Measurements from ENCODE around the gene SPAG8.

The SPAG8 gene

GRCh38 chr9:35836595-35836994 is 24.5 kb upstream of the SPAG8 start:
- no peak for DNase-seq (ENCODE audit: low read depth)

- no peak for DNase-seq (ENCODE audit: low read depth)
Measured at GRCh38 chr9:35835766-35836165, 23.7 kb upstream of the SPAG8 start.

GRCh38 chr9:35835216-35835632 is 23.2 kb upstream of the SPAG8 start:
- DNase-seq (ENCODE audit: low read depth) = no peak

DNA sequence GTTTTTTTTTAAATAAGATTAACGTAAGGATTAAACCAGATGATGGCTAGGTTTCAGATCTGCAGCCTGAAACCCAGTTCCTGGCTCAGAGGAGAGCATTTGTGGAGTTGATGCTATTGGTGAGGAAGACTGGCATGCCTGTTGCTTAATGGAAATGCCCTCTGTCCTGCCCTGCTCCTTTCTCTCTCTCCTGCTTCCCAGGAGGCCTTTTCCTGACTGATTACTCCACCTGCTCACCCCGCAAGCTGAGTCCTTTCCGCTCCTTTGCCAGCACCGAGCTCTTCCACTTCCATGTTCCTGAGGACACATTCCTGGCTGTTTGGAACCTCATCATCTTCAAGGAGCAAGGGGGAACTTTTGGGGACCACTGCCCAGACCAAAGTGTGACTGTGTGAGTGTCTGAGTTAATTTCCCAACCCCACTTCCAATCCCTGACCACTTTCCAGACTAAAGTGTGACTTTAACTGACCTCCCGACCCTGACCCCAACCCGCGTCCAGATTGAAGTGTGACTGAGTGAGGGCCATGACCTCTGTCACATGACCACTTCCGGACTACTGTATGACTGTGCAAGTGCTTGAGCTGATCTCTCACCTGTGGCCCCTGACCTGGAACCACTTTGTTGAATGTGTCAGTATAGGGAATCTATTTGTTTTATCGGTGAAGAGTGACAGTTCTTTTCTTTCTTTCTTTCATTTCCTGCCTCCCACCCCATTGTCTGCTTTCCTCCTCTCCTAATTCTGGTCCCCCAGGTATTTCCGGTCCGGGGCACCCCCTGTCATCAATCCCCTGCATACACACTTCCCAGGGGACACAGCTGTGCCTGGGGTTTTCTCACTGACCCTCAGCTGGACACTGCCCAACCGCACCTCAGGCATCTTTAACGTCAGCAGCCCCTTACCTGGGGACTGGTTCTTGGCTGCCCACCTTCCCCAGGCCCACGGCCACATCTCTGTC is 22.5 kb upstream of the SPAG8 start:
- DNase-seq (ENCODE audit: low read depth) = no peak

DNA sequence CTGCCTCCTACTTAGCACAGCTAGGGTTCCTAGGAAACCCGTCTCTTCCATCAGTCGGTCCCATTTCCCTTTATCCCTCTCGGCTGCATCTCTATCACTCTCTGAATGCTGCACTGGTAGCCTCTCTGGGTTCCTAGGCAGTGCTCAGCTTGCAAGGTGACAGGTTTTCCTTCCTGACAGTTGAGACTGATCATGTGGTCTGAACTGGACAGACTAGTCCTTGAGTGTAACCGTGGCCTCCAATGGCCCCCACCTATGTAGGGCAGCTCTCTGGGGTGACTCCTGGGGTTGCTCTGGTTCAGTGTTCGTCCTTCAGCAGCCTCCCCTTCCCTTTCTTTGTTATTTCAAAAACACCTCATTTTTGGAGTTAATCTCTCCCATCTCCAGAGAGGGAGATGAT is 20.8 kb upstream of the SPAG8 start:
- no peak for DNase-seq (ENCODE audit: low read depth)

DNA sequence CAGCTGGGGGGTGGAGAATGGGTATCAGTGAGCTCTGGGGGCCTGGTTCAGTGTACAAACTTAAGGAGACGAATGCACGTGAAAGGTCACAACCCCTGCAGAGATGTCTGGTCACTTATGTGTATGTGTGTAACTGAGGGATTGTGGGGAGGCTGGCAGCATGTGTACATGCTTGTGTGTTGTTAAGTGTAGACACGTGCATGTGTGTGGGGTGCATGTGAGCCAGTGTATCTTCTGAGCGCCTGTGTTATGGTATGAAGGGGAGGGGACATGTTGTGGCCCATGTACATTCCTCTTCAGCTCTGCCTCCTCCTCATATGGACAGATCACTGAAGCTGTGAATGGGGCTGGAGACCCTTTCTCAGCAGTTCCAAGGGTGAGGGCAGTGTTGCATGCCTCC is 19.0 kb upstream of the SPAG8 start:
- no peak for DNase-seq (ENCODE audit: low read depth)

DNA sequence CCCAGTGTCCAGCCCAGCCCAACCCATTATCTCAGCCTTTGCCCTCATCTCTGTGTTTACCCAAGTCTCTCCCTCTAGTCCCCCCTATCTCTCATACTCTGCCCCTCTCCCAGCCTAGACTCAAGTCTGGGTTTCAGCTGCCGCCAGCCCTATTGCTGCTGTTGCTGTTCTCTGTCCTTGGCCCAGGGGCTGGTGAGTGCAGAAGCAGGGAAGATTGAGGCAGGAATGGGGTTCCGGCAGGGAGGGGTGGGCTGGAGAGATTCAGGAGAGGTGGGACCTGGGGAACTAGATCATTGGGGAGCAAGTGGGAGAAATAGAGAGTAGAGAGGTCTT is 17.7 kb upstream of the SPAG8 start:
- no peak for DNase-seq (ENCODE audit: low read depth)

DNA sequence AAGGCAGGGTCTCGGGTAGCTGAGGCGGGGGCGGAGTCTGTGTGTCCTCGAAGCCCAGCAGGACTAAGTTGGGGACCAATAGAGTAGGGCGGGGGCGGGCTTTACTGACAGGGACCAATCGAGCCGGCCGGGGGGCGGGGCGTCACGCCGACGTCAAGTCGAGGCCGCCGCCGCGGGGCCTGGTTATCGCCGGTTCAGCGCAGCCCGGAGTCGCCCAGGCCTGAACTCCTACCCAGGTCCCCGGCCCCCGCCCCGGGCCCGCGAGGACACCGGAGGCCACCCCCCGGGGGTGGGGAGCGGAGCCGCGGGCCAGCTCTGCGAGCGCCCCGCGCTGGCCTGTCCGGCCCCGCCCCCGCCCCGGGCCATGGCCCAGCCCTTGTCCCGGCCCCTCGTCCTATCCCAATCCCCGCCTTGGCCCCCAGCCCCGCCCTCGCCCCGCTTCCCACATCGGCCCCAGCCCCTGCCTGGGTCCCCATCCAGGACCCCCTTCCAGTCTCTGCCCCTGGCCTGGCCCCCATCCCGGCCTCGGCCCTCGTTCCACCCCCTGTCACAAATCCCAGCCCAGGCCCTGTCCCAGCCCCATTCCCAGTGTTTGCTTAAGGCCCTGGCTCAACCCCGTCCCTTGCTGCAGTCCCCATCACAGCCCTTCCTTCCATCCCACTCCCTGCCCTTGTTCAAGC is 17.2 kb upstream of the SPAG8 start, which contains the start of gene TMEM8B:
Gene TMEM8B, plus strand, starts transcription at position 145 of the 680 bp plus-strand sequence. Its CDS starts 220 bp downstream, at position 365.
- DNase-seq (ENCODE audit: low read depth) = peak; percentile 91

DNA sequence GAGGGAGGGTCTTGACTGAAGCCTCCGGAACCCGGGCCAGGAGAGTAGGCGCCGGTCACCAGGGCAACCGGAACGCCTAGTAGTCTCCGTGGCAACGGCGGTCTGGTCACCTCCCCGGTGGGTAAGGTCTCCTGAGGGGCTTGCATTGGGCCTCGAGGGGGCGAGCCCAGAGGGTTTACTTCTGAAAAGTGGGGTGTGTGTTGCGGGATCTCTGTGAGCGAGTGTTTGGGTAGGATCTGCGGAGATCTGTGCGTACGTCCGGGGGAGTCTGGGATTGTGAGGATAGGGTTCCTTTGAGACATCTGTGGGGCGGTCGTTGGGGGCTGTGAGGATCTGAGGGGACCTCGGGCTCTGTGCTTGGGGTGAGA is 16.6 kb upstream of the SPAG8 start, which contains the start of gene FAM221B:
Gene FAM221B, minus strand, starts transcription at position 17 of the 368 bp plus-strand sequence. CDS start 2,571 bp downstream, outside the sequence.
- no peak for DNase-seq (ENCODE audit: low read depth)

- no peak for DNase-seq (ENCODE audit: low read depth)
Measured at GRCh38 chr9:35827486-35827885, 15.4 kb upstream of the SPAG8 start.

GRCh38 chr9:35826071-35826701 is 14.1 kb upstream of the SPAG8 start:
- DNase-seq (ENCODE audit: low read depth) = no peak

- DNase-seq (ENCODE audit: low read depth) = no peak
Measured at GRCh38 chr9:35822926-35823325, 10.9 kb upstream of the SPAG8 start.

DNA sequence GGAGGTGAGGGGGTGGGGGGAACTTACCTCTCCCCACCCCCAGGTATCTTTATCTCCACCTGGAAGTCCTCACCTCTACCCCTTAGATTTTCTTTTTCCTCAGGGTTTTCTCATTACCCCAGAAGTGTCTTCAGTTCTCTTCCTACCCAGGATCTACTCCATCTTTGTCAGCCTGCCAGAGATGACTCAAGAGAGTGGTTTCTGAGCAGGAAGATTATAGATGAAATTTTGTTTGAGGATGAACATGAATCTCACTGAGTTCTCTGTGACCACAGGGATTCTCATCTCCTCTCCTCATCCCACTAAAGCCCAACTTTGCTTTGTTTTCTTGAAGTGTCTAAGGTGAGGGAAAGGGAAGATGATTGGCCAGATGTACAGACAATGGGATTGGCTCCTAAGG is 8.0 kb upstream of the SPAG8 start:
- no peak for DNase-seq (ENCODE audit: low read depth)

DNA sequence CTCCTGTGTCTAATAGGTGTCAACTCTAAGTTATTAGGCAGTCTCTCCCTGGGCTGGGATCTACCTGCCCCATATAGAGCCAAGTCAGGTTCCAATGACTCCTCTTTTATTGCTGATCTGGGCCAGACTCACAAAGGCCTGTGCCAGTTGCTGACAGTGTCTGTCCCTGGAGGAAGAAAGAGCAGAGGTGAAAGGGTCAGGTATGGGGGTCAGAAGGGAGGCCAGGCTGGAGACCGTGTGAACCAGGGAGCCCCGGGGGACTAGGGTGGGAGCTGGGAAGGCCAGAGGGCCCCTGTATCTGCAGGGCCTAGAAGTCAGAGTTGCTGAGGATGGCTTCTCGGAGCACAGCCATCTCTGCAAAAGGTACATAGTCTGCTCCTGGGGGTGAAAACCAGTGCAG is 6.3 kb upstream of the SPAG8 start:
- DNase-seq (ENCODE audit: low read depth) = no peak

GRCh38 chr9:35816708-35817107 is 4.6 kb upstream of the SPAG8 start:
- DNase-seq (ENCODE audit: low read depth) = no peak

GRCh38 chr9:35814841-35815543 is 2.9 kb upstream of the SPAG8 start, which contains the start of gene HINT2:
HINT2 (minus strand) TSS chr9:35815042; CDS start chr9:35814979, 63 bp downstream.
- DNase-seq (ENCODE audit: low read depth) = peak; percentile 97

DNA sequence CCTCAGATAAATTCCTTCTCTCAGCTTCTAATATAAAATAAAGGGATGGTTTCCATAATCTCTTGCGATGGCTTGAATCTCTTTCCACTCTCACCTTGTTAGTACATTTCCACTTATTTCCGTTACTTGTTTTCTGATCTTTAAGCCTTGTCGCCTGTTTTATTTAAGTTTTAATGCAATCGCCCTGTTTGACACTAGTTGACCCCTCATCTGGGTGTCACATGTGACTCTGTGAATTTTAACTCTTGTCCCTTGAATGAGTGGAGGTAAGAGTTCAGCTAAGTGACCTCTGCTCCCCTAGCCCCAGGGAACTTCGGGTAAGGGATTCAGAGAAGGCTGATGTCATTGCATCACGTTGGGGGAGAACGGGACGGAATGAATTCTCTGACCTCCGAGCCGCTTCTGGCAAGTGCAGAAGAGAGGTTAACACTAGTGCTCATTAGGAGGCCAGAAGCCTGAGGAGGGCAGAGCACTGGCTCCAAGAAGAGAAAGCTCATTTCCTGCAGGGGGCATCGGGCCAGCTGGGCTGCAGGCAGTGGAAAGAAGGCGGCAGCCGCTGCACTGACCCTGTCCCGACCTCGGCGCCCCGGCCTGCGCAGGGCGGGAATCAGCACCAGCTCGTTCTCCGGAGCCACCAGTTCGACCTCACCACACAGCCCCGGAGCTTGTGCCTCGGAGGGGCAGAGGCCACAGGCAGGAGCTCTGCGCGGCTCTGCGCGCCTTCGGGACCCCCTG is 2.2 kb upstream of the SPAG8 start:
- peak; percentile 28 for DNase-seq (ENCODE audit: low read depth)

GRCh38 chr9:35813434-35814105 is 1.5 kb upstream of the SPAG8 start:
- DNase-seq (ENCODE audit: low read depth) = no peak

GRCh38 chr9:35811381-35812024 is 559 bp downstream of the SPAG8 start:
- no peak for DNase-seq (ENCODE audit: low read depth)

DNA sequence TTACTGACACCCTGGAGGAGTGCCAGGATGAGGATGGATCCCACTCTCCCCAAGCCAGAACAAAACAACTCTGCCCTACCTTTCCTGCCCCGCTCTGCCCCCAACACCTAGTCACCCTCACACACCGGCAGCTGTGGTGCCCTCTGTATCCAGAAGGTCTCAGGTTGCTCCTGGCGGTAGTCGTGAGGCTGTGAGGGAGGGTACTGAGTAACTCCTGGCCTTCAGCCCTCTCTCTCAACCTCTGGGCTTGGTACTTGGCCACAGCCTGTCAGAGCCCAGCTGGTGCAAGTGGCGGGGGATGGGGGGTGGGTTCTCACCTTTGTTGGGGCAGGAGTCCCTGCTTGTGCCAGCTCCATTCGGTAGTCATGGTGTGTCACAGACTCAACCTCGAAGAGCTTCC is 1.9 kb downstream of the SPAG8 start:
- DNase-seq (ENCODE audit: low read depth) = no peak
